GM19238 (cell line): Measurements from ENCODE around the gene ACTR6.
"Not testable (repeated sequence)": the region's sequence is repeated elsewhere in the genome, so short reads cannot be mapped to it uniquely, and the experiment has no call there.

Source experiments
- DNase-seq: peaks from one replicate; pipeline ENCODE4 v3.0.0; 2011; ENCODE audit warnings: low spot score; ENCODE audit not compliant: insufficient read length

The ACTR6 gene

DNA sequence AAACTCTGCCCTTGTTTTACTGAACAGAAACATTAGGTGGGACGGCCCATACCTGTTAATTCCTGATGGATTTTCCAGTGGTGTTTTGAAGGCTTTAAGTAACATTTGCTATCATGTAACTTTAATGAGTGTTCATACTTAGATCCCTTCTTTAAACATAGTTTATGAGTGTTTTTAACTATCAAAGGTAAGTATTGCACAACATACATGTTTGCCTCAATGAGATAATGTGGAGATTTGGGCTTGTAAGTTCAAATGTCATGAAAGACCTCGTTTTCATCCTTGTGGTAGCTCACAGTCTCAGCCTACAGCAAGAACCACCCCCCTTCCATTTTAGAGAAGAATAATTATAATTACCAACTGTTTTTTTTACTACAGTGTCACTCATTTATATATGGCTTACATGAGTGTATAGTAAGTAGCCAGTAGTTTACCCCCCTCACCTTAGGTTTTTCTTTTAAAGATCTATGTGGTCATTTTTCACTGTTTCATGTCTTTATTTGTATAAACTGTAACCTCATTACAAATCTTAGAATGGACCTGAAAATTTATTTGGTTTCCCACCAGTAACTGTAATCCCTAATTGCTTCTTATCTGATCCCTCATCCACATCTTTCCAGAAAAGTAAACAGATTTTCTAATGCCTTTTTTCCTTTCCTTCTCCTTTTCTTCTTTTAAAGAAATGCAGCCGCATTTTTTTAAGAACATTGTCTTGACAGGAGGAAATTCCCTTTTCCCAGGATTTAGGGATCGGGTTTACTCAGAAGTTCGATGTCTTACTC lies 18.9 kb downstream of the ACTR6 start:
- no peak for DNase-seq

DNA sequence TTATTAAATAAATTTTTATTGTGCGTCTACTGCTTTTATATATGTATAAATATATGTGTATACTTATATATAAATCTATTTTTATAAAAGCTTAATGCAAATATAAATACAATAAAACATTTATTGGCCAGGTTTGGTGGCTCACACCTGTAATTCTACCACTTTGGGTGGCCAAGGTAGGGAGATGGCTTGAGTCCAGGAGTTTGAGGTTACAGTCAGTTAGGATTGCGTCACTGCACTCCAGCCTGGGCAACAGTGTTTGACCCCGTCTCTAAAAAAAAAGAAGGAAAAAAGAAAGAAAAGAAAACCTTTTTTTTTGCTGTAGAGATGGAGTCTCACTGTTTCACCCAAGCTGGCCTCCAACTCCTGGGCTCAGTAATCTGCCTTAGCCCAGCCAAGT lies 20.9 kb downstream of the ACTR6 start:
- DNase-seq: no peak

DNA sequence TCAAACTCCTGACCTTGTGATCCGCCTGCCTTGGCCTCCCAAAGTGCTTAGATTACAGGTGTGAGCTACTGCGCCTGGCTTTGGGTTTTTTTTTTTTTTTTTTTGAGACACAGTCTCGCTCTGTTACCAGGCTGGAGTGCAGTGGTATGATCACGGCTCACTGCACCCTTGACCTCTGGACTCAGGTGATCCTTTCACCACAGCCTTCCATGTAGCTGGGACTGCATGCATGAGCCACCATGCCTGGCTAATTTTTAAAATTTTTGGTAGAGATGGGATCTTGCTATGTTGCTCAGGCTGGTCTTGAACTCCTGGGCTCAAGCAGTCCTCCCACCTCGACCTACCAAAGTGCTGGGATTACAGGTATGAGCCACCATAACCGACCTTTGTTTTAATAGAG lies 21.6 kb downstream of the ACTR6 start:
- DNase-seq: not testable (repeated sequence)

DNA sequence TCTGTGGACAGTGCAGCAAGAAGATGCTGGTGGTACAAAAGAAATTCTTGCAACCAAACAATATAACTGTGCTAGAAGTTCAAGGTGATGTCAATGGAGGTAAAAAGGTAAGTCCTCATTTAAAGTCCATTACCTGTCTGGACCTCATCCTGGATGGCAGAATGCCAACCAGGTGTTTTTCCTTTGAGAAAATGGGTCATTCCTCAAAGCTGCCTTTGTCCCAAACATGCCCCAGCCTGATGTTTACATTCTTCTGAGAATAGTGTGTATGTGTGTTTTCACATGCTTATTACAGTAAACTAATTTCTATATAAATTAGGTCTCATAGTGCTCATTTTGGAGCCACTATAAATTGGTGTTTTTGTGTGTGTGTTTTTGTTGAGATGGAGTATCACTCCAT lies 24.9 kb downstream of the ACTR6 start:
- DNase-seq: no peak

DNA sequence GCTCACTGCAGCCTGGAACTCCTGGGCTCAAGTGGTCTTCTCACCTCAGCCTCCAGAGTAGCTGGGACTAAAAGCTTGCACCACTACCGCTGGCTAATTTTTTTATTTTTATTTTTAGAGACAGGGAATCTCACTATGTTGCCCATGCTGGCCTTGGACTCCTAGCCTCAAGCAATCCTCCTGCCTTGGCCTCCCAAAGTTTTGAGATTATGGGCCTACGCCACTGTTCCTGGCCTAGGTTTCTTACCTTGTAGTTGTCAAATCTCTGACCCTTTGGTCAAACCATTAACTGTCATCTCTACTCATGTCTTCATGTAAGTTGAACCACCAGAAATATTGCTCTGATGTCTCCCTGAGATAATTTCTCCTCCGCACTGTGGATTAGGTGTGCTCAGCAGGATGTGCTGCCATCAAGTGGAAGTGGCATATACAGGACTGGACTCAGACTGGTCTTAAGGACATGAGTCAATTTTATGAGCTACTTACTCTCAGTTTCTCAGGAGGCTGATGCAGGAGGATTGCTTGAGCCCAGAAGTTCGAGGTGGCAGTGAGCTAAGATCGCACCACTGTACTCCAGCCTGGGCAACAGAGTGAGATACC lies 28.5 kb downstream of the ACTR6 start:
- no peak for DNase-seq

DNA sequence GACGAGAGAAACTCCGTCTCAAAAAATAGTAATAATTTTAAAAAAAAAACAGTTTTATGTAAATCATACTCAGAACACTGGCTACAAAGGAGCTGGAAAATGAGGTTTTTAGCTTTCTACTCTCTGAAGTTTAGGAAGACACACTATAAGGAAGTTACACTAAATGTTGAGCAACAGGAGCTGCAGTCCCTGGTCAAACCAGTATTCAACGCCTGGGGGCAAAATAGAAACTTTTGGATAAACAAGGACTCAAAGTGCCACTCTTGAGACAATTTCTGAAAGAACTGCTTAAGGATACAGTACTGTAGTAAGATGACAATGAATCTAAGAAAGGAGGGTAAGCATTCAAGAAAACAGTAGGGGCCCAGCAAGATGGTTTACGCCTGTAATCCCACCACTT lies 29.3 kb downstream of the ACTR6 start:
- no peak for DNase-seq

DNA sequence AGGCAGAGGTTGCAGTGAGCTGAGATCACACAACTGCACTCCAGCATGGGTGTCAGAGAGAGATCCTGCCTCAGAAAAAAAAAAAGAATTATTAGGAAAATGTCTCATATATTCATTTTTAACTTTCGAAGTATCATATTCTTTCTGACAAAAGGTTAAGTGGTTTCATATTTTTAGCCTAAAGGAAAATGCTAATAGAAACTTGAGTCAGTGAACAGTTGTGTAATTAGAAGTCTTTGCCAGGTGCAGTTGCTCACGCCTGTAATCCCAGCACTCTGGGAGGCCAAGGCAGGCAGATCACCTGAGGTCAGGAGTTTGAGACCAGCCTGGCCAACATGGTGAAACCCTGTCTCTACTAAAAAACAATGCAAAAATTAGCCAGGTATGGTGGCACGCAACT lies 31.3 kb downstream of the ACTR6 start:
- DNase-seq: not testable (repeated sequence)

DNA sequence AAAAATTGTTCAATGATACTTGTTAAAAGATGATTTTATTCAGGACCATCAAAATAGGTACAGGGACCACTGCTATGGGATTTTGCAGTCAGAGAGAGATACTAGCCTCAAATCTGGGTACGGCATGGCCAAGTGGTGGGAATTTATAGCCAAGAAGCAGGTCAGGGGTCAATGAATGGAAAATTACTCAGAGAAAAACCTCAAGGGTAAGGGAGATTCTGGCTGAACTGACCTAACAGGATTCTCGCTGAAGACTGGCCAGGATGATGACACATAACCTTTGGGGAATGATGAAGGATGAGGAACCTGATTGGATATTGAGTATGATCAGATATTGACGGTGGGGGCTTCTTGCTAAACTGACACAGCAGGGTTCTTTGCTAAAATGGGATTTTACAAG lies 33.6 kb downstream of the ACTR6 start:
- DNase-seq: no peak

DNA sequence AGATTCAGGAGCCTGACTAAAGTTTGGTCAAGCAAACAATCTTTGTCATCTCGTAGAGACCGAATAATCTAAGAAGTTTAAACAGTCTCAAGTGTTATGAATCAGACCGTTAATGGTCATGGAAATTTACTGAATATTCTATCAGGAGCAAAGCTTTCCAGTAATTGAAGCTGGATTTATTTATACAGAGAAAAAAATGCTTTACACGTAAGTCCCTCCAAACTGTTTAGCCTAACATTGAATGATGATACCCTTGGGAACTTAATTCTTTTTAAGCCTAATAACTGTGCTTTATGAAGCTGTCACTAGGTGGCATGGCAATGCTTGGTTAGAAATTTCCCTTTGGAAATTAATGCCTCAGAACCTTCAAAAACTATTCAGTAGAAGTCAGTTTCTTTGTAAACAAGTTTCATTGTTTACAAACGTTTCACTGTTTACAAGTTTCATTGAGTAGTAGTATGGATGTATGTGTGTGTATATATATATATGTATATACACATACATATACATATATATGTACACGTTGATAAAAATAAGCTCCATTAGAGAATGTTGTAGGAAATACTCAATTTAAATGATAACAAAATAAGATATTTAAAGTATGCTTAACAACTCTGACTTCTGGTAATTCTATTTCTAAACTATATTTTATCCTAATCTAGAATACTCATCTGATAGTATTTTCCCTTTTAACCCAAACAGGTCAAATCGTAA lies 34.1 kb downstream of the ACTR6 start:
- DNase-seq: no peak

DNA sequence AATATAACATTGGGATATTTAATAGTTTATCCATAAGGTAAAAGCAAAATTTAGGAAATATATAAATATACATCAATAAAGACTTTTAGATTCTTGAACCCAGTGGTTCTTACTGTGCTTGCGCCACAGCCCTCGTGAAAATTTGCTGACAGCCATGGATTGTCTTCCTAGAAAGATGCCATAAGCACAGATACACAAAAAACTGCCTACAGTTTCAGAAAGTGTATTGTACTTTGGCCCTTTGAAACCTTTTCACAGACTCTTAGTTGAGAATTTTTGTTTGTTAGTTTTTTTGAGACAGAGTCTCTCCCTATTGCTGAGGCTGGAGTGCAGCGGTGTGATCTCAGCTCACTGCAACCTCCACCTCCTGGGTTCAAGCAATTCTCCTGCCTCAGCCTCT lies 38.2 kb downstream of the ACTR6 start:
- DNase-seq: no peak

DNA sequence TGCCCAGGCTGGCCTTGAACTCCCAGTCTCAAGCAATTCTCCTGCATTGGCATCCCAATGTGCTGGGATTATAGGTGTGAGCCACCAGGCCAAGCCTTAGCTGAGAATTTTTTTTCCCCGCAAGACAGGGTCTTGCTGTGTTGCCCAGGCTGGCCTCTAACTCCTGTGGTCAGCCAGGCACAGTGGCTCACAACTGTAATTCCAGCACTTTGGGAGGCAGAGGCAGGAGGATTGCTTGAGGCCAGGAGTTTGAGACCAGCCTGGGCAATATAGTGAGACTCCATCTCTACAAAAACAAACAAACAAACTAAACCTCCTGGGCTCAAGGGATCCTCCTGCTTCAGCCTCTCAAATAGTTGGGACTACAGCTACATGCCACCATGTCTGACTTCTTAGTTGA lies 39.0 kb downstream of the ACTR6 start:
- DNase-seq: no peak

DNA sequence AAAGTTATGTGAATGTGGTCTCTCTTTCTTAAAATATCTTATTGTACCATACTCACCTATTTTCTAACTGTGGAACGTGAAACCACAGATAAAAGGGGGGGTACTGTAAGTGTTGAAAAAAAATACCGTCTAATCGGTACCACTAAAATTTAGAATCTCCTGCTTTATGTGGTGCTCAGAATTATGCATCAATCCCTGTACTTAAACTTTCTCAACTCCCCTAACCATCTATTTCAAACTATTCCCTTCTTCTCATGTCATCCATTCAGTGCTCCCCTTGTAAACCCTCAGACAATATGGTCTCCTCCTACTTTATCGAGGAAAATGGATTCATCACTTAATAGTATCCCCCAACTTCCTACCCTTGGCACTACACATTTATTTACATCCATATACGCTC lies 42.5 kb downstream of the ACTR6 start:
- DNase-seq: no peak

DNA sequence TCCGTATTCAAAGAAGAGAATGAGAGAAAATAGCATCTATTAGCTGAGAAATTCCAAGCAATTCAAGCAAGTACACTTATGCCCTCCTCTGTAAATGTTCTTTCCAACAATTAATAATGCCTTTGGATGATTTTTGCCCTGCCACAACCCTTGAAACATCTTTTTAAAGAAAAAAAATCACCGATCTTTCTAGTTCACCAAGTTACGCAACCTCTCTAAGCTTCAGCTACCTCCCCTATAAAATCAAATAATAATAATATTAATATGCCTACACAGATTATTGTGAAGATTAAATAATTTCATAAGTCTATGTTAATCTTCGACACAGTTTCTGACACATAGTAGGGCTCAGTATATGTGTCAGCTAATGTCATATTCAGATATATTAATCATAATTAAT lies 47.1 kb downstream of the ACTR6 start:
- no peak for DNase-seq

DNA sequence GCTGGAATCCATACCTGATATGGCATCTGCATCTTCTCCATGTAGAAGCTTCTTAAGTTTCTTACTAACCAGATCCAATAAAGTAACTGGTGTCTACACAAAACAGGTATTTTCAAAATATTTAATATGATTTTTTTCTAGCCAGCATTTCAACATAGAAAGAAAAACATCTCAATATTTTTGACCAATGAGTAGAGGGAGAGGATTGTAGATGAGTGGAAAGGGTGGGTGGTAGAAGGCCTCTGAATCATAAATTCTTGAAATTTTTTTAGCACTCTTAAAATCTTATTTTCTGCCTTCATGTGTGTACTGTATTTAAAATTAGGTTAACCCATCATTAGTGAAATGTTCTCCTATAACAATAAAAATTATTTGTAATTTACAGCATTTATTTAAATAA lies 48.3 kb downstream of the ACTR6 start:
- no peak for DNase-seq

DNA sequence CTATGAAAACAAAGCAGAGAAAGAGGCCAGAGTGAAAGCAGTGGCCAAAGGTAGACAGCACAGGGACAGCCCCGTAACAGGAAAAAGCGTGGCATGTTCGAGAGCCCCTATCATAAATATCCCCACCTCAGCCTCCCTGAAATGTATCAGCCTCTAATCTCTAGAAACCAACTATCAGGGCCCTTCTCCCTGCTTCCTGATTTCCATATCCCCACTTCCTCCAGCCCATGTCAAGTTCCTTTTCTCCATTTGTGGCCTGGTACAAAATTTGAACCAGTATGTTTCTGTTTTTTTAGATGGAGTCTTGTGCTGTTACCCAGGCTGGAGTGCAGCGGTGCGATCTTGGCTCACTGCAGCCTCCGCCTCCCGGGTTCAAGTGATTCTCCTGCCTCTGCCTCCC lies 49.3 kb downstream of the ACTR6 start:
- no peak for DNase-seq

DNA sequence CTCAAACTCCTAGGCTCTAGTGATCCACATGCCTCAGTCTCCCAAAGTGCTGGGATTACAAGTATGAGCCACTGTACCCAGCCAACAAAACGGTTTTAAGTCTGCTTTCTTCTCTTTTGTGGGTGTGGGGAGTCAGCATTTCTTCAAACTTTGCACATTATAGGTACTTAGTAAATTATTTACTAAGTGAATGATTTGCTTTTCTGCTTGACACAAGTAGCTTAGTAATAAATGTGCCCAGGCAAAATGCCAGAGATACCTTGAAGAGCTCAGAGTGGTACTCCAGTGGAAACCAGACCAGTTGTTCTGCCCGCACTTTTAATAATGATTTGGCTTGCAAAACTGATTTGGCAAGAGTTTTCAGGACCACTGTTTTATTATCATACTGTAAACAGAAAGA lies 51.3 kb downstream of the ACTR6 start:
- no peak for DNase-seq

DNA sequence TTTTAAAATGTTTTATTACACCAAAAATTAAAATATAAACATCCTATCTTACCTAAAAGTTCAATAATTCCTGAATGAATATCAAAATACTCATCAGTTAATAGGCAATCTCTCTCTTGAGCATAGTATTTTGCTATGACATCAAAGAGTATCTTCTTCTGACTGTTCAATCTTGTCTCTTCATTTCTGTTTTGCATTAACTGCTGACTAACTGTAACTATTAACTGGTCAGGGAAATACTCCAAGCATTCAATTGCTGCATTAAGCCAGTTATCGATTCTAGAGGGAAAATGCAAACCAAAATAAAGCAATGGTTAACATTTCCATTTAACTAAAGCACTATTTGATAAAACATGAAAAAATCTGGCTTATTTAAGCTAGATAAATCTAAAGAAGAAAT lies 52.8 kb downstream of the ACTR6 start:
- no peak for DNase-seq

DNA sequence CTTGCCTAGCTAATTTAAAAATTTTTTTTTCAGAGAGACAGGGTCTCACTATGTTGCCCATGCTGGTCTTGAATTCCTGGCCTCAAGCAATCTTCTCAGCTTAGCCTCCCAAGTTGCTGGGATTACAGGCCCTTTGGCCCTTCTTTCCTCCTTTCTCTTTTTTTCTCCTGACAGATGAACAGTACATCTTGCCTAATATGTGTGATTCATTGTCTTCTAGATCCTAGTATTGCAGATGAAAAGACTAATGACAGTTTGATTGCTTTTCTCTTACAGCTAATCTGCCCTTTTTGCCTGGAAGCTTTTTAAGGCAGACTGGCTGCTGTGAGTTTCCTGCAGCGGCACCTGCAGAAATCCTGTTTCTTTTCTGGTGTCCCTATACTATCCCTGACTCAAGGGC lies 54.3 kb downstream of the ACTR6 start:
- no peak for DNase-seq

DNA sequence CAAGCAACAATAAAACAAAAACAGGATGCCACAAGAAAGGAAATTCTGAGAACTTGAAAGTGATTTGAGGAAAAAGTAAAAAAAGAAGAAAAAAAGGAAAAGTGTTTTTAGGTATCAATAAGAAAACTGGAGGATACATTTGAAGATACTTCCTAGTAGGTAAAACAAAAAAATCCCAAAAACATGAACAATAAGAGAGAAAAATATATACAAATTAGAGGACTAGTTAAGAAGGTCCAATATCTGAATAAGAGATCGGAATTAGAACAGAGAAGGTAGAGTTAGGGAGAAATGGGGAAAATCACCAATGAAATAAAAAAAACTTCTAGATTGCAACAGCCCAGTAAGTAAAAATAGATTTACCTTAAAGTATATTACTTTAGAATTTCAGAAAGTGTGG lies 57.5 kb downstream of the ACTR6 start:
- no peak for DNase-seq

DNA sequence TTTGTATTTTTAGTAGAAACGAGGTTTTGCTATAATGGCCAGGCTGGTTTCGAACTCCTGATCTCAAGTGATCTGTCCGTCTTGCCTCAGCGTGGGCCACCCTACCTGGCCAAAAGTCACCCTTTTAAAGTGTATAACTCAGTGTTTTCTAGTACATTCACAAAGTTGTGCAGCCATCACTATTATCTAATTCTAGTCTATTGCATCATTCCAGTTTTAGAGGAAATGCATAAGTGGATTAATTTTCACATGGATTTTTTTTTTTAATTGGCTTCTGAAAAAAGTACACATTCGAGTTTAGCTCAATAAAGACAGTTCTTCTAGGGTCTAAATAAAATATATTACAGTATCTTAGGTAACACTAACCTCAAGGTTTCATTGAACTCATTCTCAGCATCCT lies 62.5 kb downstream of the ACTR6 start:
- no peak for DNase-seq

DNA sequence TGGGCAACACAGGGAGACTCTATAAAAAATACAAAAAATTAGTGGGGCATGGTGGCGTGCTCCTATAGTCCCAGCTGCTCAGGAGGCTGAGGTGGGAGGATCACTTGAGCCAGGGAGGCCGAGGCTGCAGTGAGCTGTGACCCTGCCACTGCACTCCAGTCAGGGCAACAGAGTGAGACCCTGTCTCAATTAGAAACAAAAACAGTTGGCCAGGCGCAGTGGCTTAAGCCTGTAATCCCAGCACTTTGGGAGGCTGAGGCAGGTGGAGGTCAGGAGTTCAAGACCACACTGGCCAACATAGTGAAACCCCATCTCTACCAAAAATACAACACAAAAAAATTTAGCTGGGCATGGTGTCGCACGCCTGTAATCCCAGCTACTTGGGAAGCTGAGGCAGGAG lies 64.5 kb downstream of the ACTR6 start:
- not testable (repeated sequence) for DNase-seq

DNA sequence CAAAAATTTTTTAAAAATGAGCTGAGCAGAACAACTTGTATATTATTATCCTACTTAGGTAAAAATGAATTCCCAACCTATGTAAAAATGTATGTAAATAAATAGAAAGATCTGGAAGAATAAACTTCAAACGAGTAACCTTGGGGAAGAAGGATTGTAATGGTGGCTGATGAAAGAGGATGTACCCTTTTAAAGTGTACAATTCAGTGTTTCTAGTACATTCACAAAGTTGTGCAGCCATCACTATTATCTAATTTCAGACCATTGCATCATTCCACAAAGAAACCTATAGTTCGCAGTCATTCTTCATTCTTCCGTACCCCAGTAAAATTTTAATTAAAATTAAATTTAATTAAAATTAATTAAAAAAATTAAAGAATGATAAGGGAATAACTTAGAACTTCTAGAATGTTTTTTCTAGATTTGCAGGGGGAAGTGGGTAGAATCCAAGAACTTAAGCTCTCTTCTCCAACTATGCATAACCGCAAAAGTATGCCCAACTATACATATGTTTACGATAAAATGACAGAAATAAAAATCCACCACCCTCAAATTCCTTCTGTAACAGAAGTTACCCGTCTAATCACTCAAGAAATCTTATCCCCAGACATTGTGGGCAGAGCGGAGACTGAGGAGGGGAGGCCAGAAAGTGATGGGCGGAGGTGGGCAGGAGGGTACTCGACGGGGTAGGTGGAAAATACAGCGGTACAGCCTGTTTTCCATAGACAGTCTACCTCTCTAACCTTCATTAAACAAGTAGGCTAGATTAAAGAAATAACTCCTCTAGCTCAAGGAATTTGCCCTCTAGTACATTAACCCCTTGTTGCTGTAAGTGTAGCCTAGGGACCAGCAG lies 65.3 kb downstream of the ACTR6 start:
- DNase-seq: no peak
